ENCODE measurements around the gene LBX2.
A peak's percentile ranks its signal among the peaks of the same experiment; 100 is the strongest.

LBX2 gene

GRCh38 chr2:74505448-74506246 is 6.2 kb upstream of the LBX2 start:
- H3K27ac ChIP-seq (ENCODE audit: low read depth, low read length) = peak overlapping the region; percentile 30
- peak overlapping the region; percentile 6 to 38 (median 27) for H3K4me3 ChIP-seq (ENCODE audit: low read depth in 1 of 5, low read length in 5 of 5)
- H3K36me3 ChIP-seq (ENCODE audit: control insufficient read depth in 5 of 5, insufficient read depth in 5 of 5, low read length in 5 of 5) = peaks cover 0 to 14% (median 11%) of the 10 kb centered on the region in 5 donors
- peak overlapping the region in 1 of 5 donors; percentile 43 for H3K9ac ChIP-seq (ENCODE audit: low read length in 5 of 5)
- no peaks in the 10 kb centered on the region for H3K9me3 ChIP-seq (ENCODE audit: control insufficient read depth in 5 of 5, low read length in 5 of 5)
- H3K4me1 ChIP-seq (ENCODE audit: control insufficient read depth in 5 of 5, insufficient read depth in 5 of 5, low read length in 5 of 5) = peaks cover 6 to 60% (median 58%) of the 10 kb centered on the region in 5 donors
- peaks cover under 1 to 19% (median 9%) of the 10 kb centered on the region in 5 donors for H3K27me3 ChIP-seq (ENCODE audit: control insufficient read depth in 5 of 5, insufficient read depth in 4 of 5, low read length in 5 of 5)

- peak overlapping the region in 4 of 5 donors; percentile 74 to 87 (median 82) for H3K4me3 ChIP-seq (ENCODE audit: low read depth in 1 of 5, low read length in 5 of 5)
- H3K27ac ChIP-seq (ENCODE audit: low read depth, low read length) = no peak overlapping the region
- H3K4me1 ChIP-seq (ENCODE audit: control insufficient read depth in 5 of 5, insufficient read depth in 5 of 5, low read length in 5 of 5) = peaks cover 6 to 63% (median 61%) of the 10 kb centered on the region in 5 donors
- peak overlapping the region in 1 of 5 donors; percentile 84 for H3K9ac ChIP-seq (ENCODE audit: low read length in 5 of 5)
- H3K27me3 ChIP-seq (ENCODE audit: control insufficient read depth in 5 of 5, insufficient read depth in 4 of 5, low read length in 5 of 5) = peaks cover 9 to 26% (median 13%) of the 10 kb centered on the region in 5 donors
- H3K36me3 ChIP-seq (ENCODE audit: control insufficient read depth in 5 of 5, insufficient read depth in 5 of 5, low read length in 5 of 5) = peaks cover 0 to 14% (median 11%) of the 10 kb centered on the region in 5 donors
- no peaks in the 10 kb centered on the region for H3K9me3 ChIP-seq (ENCODE audit: control insufficient read depth in 5 of 5, low read length in 5 of 5)
Measured at GRCh38 chr2:74504591-74504990, 5.2 kb upstream of the LBX2 start.

- H3K27me3 ChIP-seq (ENCODE audit: control insufficient read depth in 5 of 5, insufficient read depth in 4 of 5, low read length in 5 of 5) = peaks cover 16 to 34% (median 20%) of the 10 kb centered on the region in 5 donors
- H3K27ac ChIP-seq (ENCODE audit: low read depth, low read length) = peak overlapping the region; percentile 88
- H3K4me1 ChIP-seq (ENCODE audit: control insufficient read depth in 5 of 5, insufficient read depth in 5 of 5, low read length in 5 of 5) = peaks cover 6 to 71% (median 69%) of the 10 kb centered on the region in 5 donors
- peaks cover 0 to 14% (median 11%) of the 10 kb centered on the region in 5 donors for H3K36me3 ChIP-seq (ENCODE audit: control insufficient read depth in 5 of 5, insufficient read depth in 5 of 5, low read length in 5 of 5)
- H3K9ac ChIP-seq (ENCODE audit: low read length in 5 of 5) = peak overlapping the region; percentile 48 to 90 (median 84)
- H3K9me3 ChIP-seq (ENCODE audit: control insufficient read depth in 5 of 5, low read length in 5 of 5) = no peaks in the 10 kb centered on the region
- H3K4me3 ChIP-seq (ENCODE audit: low read depth in 1 of 5, low read length in 5 of 5) = peak overlapping the region; percentile 74 to 87 (median 83)
Measured at GRCh38 chr2:74503506-74504475, 4.4 kb upstream of the LBX2 start.

GRCh38 chr2:74502720-74503505 is 3.5 kb upstream of the LBX2 start:
- Histone ChIP-seq H3K36me3 (ENCODE audit: control insufficient read depth in 5 of 5, insufficient read depth in 5 of 5, low read length in 5 of 5) (peaks cover 0 to 14% (median 11%) of the 10 kb centered on the region in 5 donors), H3K9ac (ENCODE audit: low read length in 5 of 5) (peak overlapping the region; percentile 48 to 90 (median 84)), H3K9me3 (ENCODE audit: control insufficient read depth in 5 of 5, low read length in 5 of 5) (no peaks in the 10 kb centered on the region), H3K4me3 (ENCODE audit: low read depth in 1 of 5, low read length in 5 of 5) (peak overlapping the region; percentile 81 to 87 (median 84)), H3K27ac (ENCODE audit: low read depth, low read length) (peak overlapping the region; percentile 88), H3K27me3 (ENCODE audit: control insufficient read depth in 5 of 5, insufficient read depth in 4 of 5, low read length in 5 of 5) (peaks cover 25 to 43% (median 29%) of the 10 kb centered on the region in 5 donors), H3K4me1 (ENCODE audit: control insufficient read depth in 5 of 5, insufficient read depth in 5 of 5, low read length in 5 of 5) (peaks cover 6 to 74% (median 73%) of the 10 kb centered on the region in 5 donors)

- peak overlapping the region; percentile 88 for H3K27ac ChIP-seq (ENCODE audit: low read depth, low read length)
- H3K27me3 ChIP-seq (ENCODE audit: control insufficient read depth in 5 of 5, insufficient read depth in 4 of 5, low read length in 5 of 5) = peaks cover 31 to 50% (median 34%) of the 10 kb centered on the region in 5 donors
- H3K9me3 ChIP-seq (ENCODE audit: control insufficient read depth in 5 of 5, low read length in 5 of 5) = no peaks in the 10 kb centered on the region
- H3K4me3 ChIP-seq (ENCODE audit: low read depth in 1 of 5, low read length in 5 of 5) = peak overlapping the region; percentile 81 to 87 (median 84)
- H3K36me3 ChIP-seq (ENCODE audit: control insufficient read depth in 5 of 5, insufficient read depth in 5 of 5, low read length in 5 of 5) = peaks cover 0 to 14% (median 11%) of the 10 kb centered on the region in 5 donors
- peaks cover 6 to 78% (median 75%) of the 10 kb centered on the region in 5 donors for H3K4me1 ChIP-seq (ENCODE audit: control insufficient read depth in 5 of 5, insufficient read depth in 5 of 5, low read length in 5 of 5)
- H3K9ac ChIP-seq (ENCODE audit: low read length in 5 of 5) = peak overlapping the region; percentile 48 to 90 (median 84)
Measured at GRCh38 chr2:74502147-74502719, 2.8 kb upstream of the LBX2 start.

GRCh38 chr2:74501335-74502071 is 2.1 kb upstream of the LBX2 start:
- H3K9me3 ChIP-seq (ENCODE audit: control insufficient read depth in 5 of 5, low read length in 5 of 5) = no peaks in the 10 kb centered on the region
- H3K4me3 ChIP-seq (ENCODE audit: low read depth in 1 of 5, low read length in 5 of 5) = peak overlapping the region in 2 of 5 donors; percentile 84 to 87
- H3K9ac ChIP-seq (ENCODE audit: low read length in 5 of 5) = no peak overlapping the region
- peaks cover 4 to 72% (median 68%) of the 10 kb centered on the region in 5 donors for H3K4me1 ChIP-seq (ENCODE audit: control insufficient read depth in 5 of 5, insufficient read depth in 5 of 5, low read length in 5 of 5)
- no peak overlapping the region for H3K27ac ChIP-seq (ENCODE audit: low read depth, low read length)
- peaks cover 0 to 14% (median 11%) of the 10 kb centered on the region in 5 donors for H3K36me3 ChIP-seq (ENCODE audit: control insufficient read depth in 5 of 5, insufficient read depth in 5 of 5, low read length in 5 of 5)
- H3K27me3 ChIP-seq (ENCODE audit: control insufficient read depth in 5 of 5, insufficient read depth in 4 of 5, low read length in 5 of 5) = peaks cover 31 to 52% (median 39%) of the 10 kb centered on the region in 5 donors

GRCh38 chr2:74500578-74500946 is 1.2 kb upstream of the LBX2 start:
- Histone ChIP-seq H3K27ac (ENCODE audit: low read depth, low read length) (no peak overlapping the region), H3K27me3 (ENCODE audit: control insufficient read depth in 5 of 5, insufficient read depth in 4 of 5, low read length in 5 of 5) (peaks cover 31 to 52% (median 39%) of the 10 kb centered on the region in 5 donors), H3K9ac (ENCODE audit: low read length in 5 of 5) (no peak overlapping the region), H3K4me1 (ENCODE audit: control insufficient read depth in 5 of 5, insufficient read depth in 5 of 5, low read length in 5 of 5) (peaks cover 1 to 65% (median 60%) of the 10 kb centered on the region in 5 donors), H3K9me3 (ENCODE audit: control insufficient read depth in 5 of 5, low read length in 5 of 5) (no peaks in the 10 kb centered on the region), H3K36me3 (ENCODE audit: control insufficient read depth in 5 of 5, insufficient read depth in 5 of 5, low read length in 5 of 5) (peaks cover 0 to 10% (median 7%) of the 10 kb centered on the region in 5 donors), H3K4me3 (ENCODE audit: low read depth in 1 of 5, low read length in 5 of 5) (no peak overlapping the region)

- peaks cover 31 to 52% (median 39%) of the 10 kb centered on the region in 5 donors for H3K27me3 ChIP-seq (ENCODE audit: control insufficient read depth in 5 of 5, insufficient read depth in 4 of 5, low read length in 5 of 5)
- H3K36me3 ChIP-seq (ENCODE audit: control insufficient read depth in 5 of 5, insufficient read depth in 5 of 5, low read length in 5 of 5) = peaks cover 0 to 5% (median 2%) of the 10 kb centered on the region in 5 donors
- H3K27ac ChIP-seq (ENCODE audit: low read depth, low read length) = no peak overlapping the region
- peaks cover 1 to 60% (median 55%) of the 10 kb centered on the region in 5 donors for H3K4me1 ChIP-seq (ENCODE audit: control insufficient read depth in 5 of 5, insufficient read depth in 5 of 5, low read length in 5 of 5)
- no peaks in the 10 kb centered on the region for H3K9me3 ChIP-seq (ENCODE audit: control insufficient read depth in 5 of 5, low read length in 5 of 5)
- H3K4me3 ChIP-seq (ENCODE audit: low read depth in 1 of 5, low read length in 5 of 5) = no peak overlapping the region
- no peak overlapping the region for H3K9ac ChIP-seq (ENCODE audit: low read length in 5 of 5)
Measured at GRCh38 chr2:74499940-74500577, 656 bp upstream of the LBX2 start.

Data from subcutaneous abdominal adipose tissue (tissue), 5 donors.